ENCODE data around the gene ACKR4.
"Not testable (repeated sequence)": the region's sequence is repeated elsewhere in the genome, so short reads cannot be mapped to it uniquely, and the experiment has no call there.

Gene ACKR4

GRCh38 chr3:132605374-132605792, 8.3 kb downstream of the ACKR4 start:
- H3K9me3 Mint-ChIP-seq, result no peaks in the 10 kb centered on the region
- H3K27me3 Mint-ChIP-seq, result no peaks in the 10 kb centered on the region
- H3K27ac Mint-ChIP-seq, result no peak overlapping the region
- H3K4me3 Mint-ChIP-seq, result no peak overlapping the region
- peaks cover 0 to 4% of the 10 kb centered on the region in 2 donors for H3K4me1 Mint-ChIP-seq (ENCODE audit: low read depth in 2 of 2)
- ATAC-seq (replicated peaks) (no peak), DNase-seq (no peak)
- peaks cover 24% of the 10 kb centered on the region for H3K36me3 Mint-ChIP-seq (ENCODE audit: insufficient read depth)

- ATAC-seq (replicated peaks) (no peak), DNase-seq (no peak)
- Mint-ChIP-seq H3K4me1 (ENCODE audit: low read depth in 2 of 2) (peaks cover 0 to 4% of the 10 kb centered on the region in 2 donors), H3K27ac (no peak overlapping the region), H3K27me3 (no peaks in the 10 kb centered on the region), H3K36me3 (ENCODE audit: insufficient read depth) (peaks cover 24% of the 10 kb centered on the region), H3K4me3 (no peak overlapping the region), H3K9me3 (no peaks in the 10 kb centered on the region)
These were observed 9.0 kb downstream of the ACKR4 start for GRCh38 chr3:132606085-132606484.

DNA sequence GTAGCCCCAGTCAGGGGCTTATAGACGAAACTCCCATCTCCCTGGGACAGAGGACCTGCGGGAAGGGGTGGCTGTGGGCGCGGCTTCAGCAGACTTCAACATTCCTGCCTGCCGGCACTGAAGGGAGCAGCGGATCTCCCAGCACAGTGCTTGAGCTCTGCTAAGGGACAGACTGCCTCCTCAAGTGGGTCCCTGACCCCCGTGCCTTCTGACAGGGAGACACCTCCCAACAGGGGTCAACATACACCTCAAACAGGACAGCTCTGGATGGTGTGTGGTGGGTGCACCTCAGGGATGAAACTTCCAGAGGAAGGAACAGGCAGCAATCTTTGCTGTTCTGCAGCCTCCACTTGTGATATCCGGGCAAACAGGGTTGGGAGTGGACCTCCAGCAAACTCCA, 9.6 kb downstream of the ACKR4 start:
- ATAC-seq (replicated peaks); H3K9me3 Mint-ChIP-seq; H3K4me1 Mint-ChIP-seq (ENCODE audit: low read depth in 2 of 2); H3K4me3 Mint-ChIP-seq; H3K27ac Mint-ChIP-seq; H3K27me3 Mint-ChIP-seq; DNase-seq: not testable (repeated sequence)
- H3K36me3 Mint-ChIP-seq (ENCODE audit: insufficient read depth), result peaks cover 24% of the 10 kb centered on the region

- H3K4me1 Mint-ChIP-seq (ENCODE audit: low read depth in 2 of 2); H3K36me3 Mint-ChIP-seq (ENCODE audit: insufficient read depth); ATAC-seq (replicated peaks); H3K4me3 Mint-ChIP-seq; H3K9me3 Mint-ChIP-seq; H3K27ac Mint-ChIP-seq; H3K27me3 Mint-ChIP-seq; DNase-seq: not testable (repeated sequence)
These were observed 18.2 kb downstream of the ACKR4 start for GRCh38 chr3:132615301-132615700.

DNA sequence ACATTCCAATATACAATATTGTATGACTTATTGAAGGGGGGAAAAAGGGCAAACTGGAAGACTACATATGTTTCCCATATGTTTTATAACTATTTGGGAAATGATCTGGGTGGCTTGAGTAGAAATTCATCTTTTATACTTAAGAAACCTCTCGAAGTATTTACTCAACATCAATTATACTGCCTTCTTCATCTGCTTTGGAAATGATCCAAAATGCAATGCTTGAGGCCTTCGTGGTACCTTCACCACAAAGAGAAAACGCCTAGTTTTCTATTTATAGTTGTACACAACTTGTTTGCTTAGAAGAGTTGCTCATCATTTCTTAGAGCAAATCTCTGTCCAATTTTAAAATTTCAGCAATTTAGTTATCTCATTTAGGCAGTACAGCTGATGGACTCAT, 18.8 kb downstream of the ACKR4 start:
- DNase-seq (no peak), ATAC-seq (replicated peaks) (no peak)
- H3K27ac Mint-ChIP-seq, result no peak overlapping the region
- H3K4me3 Mint-ChIP-seq, result no peak overlapping the region
- H3K4me1 Mint-ChIP-seq (ENCODE audit: low read depth in 2 of 2), result no peaks in the 10 kb centered on the region
- peaks cover 0 to 1% of the 10 kb centered on the region in 2 donors for H3K9me3 Mint-ChIP-seq
- peaks cover 4% of the 10 kb centered on the region for H3K36me3 Mint-ChIP-seq (ENCODE audit: insufficient read depth)
- no peaks in the 10 kb centered on the region for H3K27me3 Mint-ChIP-seq

- Mint-ChIP-seq H3K27ac (no peak overlapping the region), H3K4me1 (ENCODE audit: low read depth in 2 of 2) (no peaks in the 10 kb centered on the region), H3K27me3 (no peaks in the 10 kb centered on the region), H3K9me3 (peaks cover 0 to 1% of the 10 kb centered on the region in 2 donors), H3K4me3 (no peak overlapping the region), H3K36me3 (ENCODE audit: insufficient read depth) (peaks cover 6% of the 10 kb centered on the region)
- ATAC-seq (replicated peaks) (no peak), DNase-seq (no peak)
These were observed 19.7 kb downstream of the ACKR4 start for GRCh38 chr3:132616780-132617179.

- Mint-ChIP-seq H3K27ac (no peak overlapping the region), H3K9me3 (no peaks in the 10 kb centered on the region), H3K27me3 (no peaks in the 10 kb centered on the region), H3K4me1 (ENCODE audit: low read depth in 2 of 2) (no peaks in the 10 kb centered on the region), H3K36me3 (ENCODE audit: insufficient read depth) (peaks cover 3% of the 10 kb centered on the region), H3K4me3 (no peak overlapping the region)
- no peak for ATAC-seq (replicated peaks)
- DNase-seq, result no peak
These were observed 25.1 kb downstream of the ACKR4 start for GRCh38 chr3:132622148-132622547.

DNA sequence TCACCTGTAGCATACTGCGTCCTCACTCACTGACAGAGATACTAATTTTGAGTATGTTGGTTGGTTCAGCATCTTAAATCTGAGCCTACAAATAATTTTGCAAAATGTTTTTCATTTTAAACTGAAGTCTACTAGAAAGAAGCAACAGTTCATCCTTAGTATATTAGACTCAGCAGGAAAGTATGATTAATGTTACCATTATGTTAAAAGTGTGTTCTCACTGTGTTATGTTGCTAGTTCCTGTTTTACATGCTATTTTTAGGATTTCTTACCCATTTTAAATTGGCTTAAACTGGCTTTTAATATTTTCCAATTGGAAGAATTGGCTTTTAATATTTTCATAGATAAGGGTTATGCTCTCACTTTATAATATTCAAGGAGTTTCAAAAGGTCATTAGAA, 25.7 kb downstream of the ACKR4 start:
- Mint-ChIP-seq H3K9me3 (no peaks in the 10 kb centered on the region), H3K4me3 (no peak overlapping the region), H3K36me3 (ENCODE audit: insufficient read depth) (peaks cover 3% of the 10 kb centered on the region), H3K27ac (no peak overlapping the region), H3K4me1 (ENCODE audit: low read depth in 2 of 2) (no peaks in the 10 kb centered on the region), H3K27me3 (no peaks in the 10 kb centered on the region)
- no peak for ATAC-seq (replicated peaks)
- DNase-seq, result no peak

- DNase-seq (no peak), ATAC-seq (replicated peaks) (no peak)
- Mint-ChIP-seq H3K27me3 (no peaks in the 10 kb centered on the region), H3K36me3 (ENCODE audit: insufficient read depth) (peaks cover 3% of the 10 kb centered on the region), H3K9me3 (no peaks in the 10 kb centered on the region), H3K27ac (no peak overlapping the region), H3K4me1 (ENCODE audit: low read depth in 2 of 2) (no peaks in the 10 kb centered on the region), H3K4me3 (no peak overlapping the region)
These were observed 26.6 kb downstream of the ACKR4 start for GRCh38 chr3:132623646-132624045.

GRCh38 chr3:132624790-132625189, 27.7 kb downstream of the ACKR4 start:
- no peak overlapping the region for H3K4me3 Mint-ChIP-seq
- no peaks in the 10 kb centered on the region for H3K4me1 Mint-ChIP-seq (ENCODE audit: low read depth in 2 of 2)
- ATAC-seq (replicated peaks), result no peak
- H3K27ac Mint-ChIP-seq, result no peak overlapping the region
- DNase-seq, result no peak
- H3K27me3 Mint-ChIP-seq, result no peaks in the 10 kb centered on the region
- H3K36me3 Mint-ChIP-seq (ENCODE audit: insufficient read depth), result peaks cover 3% of the 10 kb centered on the region
- no peaks in the 10 kb centered on the region for H3K9me3 Mint-ChIP-seq

GRCh38 chr3:132625613-132626012, 28.5 kb downstream of the ACKR4 start:
- H3K4me3 Mint-ChIP-seq, result no peak overlapping the region
- peaks cover 3% of the 10 kb centered on the region for H3K36me3 Mint-ChIP-seq (ENCODE audit: insufficient read depth)

GRCh38 chr3:132626955-132627354, 29.9 kb downstream of the ACKR4 start:
- Mint-ChIP-seq H3K4me1 (ENCODE audit: low read depth in 2 of 2) (no peaks in the 10 kb centered on the region), H3K36me3 (ENCODE audit: insufficient read depth) (peaks cover under 1% of the 10 kb centered on the region), H3K27ac (no peak overlapping the region), H3K4me3 (no peak overlapping the region), H3K27me3 (no peaks in the 10 kb centered on the region), H3K9me3 (no peaks in the 10 kb centered on the region)
- DNase-seq, result no peak
- no peak for ATAC-seq (replicated peaks)

More at GRCh38 chr3:132625613-132626012, 28.5 kb downstream of the ACKR4 start:
- ATAC-seq (replicated peaks), result no peak
- Mint-ChIP-seq H3K27me3 (no peaks in the 10 kb centered on the region), H3K9me3 (no peaks in the 10 kb centered on the region), H3K4me1 (ENCODE audit: low read depth in 2 of 2) (no peaks in the 10 kb centered on the region), H3K27ac (no peak overlapping the region)
- DNase-seq, result no peak

GRCh38 chr3:132628157-132628556, 31.1 kb downstream of the ACKR4 start:
- peaks cover 4% of the 10 kb centered on the region for H3K36me3 Mint-ChIP-seq (ENCODE audit: insufficient read depth)
- ATAC-seq (replicated peaks), result no peak

DNA sequence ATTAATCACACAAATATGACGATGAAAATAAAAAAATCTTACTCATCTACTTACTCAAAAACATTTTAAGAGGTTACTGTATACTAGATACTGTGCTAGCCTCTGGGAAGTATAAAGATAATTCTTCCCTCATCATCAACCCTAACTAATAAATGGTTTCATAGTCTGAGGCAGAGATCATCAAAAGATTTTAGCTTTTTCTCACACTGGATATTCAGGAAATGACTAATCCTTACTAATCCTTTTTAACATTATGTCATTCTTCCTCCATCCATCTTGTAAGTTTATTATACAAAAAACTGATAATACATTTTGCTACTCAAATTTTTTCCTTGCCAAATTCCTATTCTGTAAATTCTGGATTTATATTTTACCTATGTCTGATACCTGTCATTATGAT, 32.9 kb downstream of the ACKR4 start:
- ATAC-seq (replicated peaks) (no peak), DNase-seq (no peak)
- Mint-ChIP-seq H3K27me3 (no peaks in the 10 kb centered on the region), H3K36me3 (ENCODE audit: insufficient read depth) (peaks cover 4% of the 10 kb centered on the region), H3K27ac (no peak overlapping the region), H3K4me3 (no peak overlapping the region), H3K9me3 (no peaks in the 10 kb centered on the region), H3K4me1 (ENCODE audit: low read depth in 2 of 2) (no peaks in the 10 kb centered on the region)

More at GRCh38 chr3:132628157-132628556, 31.1 kb downstream of the ACKR4 start:
- no peaks in the 10 kb centered on the region for H3K4me1 Mint-ChIP-seq (ENCODE audit: low read depth in 2 of 2)
- no peaks in the 10 kb centered on the region for H3K9me3 Mint-ChIP-seq
- H3K4me3 Mint-ChIP-seq, result no peak overlapping the region
- H3K27me3 Mint-ChIP-seq, result no peaks in the 10 kb centered on the region
- DNase-seq, result no peak
- H3K27ac Mint-ChIP-seq, result no peak overlapping the region

- H3K36me3 Mint-ChIP-seq (ENCODE audit: insufficient read depth), result peaks cover 4% of the 10 kb centered on the region
- H3K4me1 Mint-ChIP-seq (ENCODE audit: low read depth in 2 of 2), result no peaks in the 10 kb centered on the region
- ATAC-seq (replicated peaks) (no peak), DNase-seq (no peak)
- no peaks in the 10 kb centered on the region for H3K9me3 Mint-ChIP-seq
- H3K27me3 Mint-ChIP-seq, result no peaks in the 10 kb centered on the region
- no peak overlapping the region for H3K27ac Mint-ChIP-seq
- H3K4me3 Mint-ChIP-seq, result no peak overlapping the region
These were observed 33.5 kb downstream of the ACKR4 start for GRCh38 chr3:132630612-132631011.
